PFSK-1 (cell line): ENCODE data around the gene TXNRD3.

Experiments used
- FOXP2 ChIP-seq: optimal IDR thresholded peaks from 2 replicates; pipeline ENCODE3; 2011; ENCODE audit warnings: borderline replicate concordance, control low read depth, inconsistent platforms; ENCODE audit not compliant: insufficient read depth; ENCODE audit errors: extremely low read length, extremely low read depth
- POLR2AphosphoS5 ChIP-seq: IDR thresholded peaks from 2 replicates; pipeline ENCODE4 v1.6.1; 2012; ENCODE audit warnings: low read depth, mild to moderate bottlenecking, control low read depth, low read length, moderate library complexity
- SIN3A ChIP-seq: IDR thresholded peaks from 2 replicates; pipeline ENCODE4 v1.6.1; 2012; ENCODE audit warnings: mild to moderate bottlenecking, low read length, moderate library complexity, borderline replicate concordance; ENCODE audit not compliant: insufficient read depth
- TAF1 ChIP-seq: IDR thresholded peaks from 2 replicates; pipeline ENCODE4 v1.6.1; 2012; ENCODE audit warnings: low read length, control low read depth, borderline replicate concordance; ENCODE audit not compliant: insufficient read depth
- TF ChIP-seq, protein P1 (sequence below), 2 experiments: IDR thresholded peaks; 2 replicates each; pipeline versions ENCODE4 v1.6.1 to v1.8.0; 2011 to 2012; ENCODE audit warnings: low read depth in 2 of 2, low read length in 2 of 2, control low read depth in 1 of 2, inconsistent platforms in 1 of 2, mild to moderate bottlenecking in 1 of 2, moderate library complexity in 1 of 2; ENCODE audit not compliant: insufficient read depth in 1 of 2

Gene TXNRD3

DNA sequence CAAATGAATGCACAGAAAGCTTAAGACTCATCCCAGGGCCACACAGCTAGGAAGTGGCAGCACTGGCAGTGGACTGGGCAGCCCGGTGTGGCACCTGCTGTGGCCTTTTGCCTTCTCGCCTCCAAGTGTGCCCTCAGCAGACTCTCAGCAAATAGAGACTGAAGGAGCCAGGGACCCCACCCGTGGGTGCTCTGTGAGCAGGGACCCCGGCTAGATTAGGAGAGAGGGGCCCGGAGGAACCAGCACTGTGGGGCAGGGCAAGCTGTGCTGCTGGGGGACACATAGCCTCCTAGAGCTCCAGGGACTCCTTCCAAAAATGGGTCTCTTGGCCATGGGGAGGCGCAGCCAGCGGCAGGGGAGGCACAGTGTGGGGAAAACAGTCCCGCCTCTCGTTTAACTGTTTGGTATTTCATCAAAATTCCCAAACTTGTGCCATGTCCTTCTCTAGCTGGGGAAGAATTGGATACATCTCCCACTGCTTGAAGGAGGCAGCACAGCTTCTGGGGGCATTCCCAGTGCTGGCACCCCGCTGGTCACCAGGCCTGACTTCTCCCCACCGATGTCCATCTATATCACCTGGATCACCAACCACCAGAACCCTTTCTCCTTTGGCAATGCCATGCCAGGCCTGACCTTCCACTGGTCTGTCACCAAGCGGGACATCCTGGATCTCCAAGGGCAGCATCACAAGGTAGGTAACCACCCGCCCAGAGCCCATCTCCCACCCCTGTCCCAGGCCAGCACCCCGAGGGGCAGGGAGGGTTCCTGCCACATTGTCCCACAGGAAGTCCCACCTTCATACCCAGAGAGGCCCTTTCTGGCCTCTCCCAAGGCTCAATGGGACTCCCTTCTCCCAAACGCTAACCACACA is 12.0 kb upstream of the TXNRD3 start:
- no peak for TF ChIP-seq TAF1
- TF ChIP-seq, protein P1, sequence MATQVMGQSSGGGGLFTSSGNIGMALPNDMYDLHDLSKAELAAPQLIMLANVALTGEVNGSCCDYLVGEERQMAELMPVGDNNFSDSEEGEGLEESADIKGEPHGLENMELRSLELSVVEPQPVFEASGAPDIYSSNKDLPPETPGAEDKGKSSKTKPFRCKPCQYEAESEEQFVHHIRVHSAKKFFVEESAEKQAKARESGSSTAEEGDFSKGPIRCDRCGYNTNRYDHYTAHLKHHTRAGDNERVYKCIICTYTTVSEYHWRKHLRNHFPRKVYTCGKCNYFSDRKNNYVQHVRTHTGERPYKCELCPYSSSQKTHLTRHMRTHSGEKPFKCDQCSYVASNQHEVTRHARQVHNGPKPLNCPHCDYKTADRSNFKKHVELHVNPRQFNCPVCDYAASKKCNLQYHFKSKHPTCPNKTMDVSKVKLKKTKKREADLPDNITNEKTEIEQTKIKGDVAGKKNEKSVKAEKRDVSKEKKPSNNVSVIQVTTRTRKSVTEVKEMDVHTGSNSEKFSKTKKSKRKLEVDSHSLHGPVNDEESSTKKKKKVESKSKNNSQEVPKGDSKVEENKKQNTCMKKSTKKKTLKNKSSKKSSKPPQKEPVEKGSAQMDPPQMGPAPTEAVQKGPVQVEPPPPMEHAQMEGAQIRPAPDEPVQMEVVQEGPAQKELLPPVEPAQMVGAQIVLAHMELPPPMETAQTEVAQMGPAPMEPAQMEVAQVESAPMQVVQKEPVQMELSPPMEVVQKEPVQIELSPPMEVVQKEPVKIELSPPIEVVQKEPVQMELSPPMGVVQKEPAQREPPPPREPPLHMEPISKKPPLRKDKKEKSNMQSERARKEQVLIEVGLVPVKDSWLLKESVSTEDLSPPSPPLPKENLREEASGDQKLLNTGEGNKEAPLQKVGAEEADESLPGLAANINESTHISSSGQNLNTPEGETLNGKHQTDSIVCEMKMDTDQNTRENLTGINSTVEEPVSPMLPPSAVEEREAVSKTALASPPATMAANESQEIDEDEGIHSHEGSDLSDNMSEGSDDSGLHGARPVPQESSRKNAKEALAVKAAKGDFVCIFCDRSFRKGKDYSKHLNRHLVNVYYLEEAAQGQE (IDR thresholded peaks at IDR 0.05; ENCODE audit: insufficient read depth in 1 of 2, low read depth in 2 of 2, low read length in 2 of 2) = no peak
- TF ChIP-seq POLR2AphosphoS5 = no peak
- TF ChIP-seq FOXP2 = no peak
- no peak for TF ChIP-seq SIN3A

DNA sequence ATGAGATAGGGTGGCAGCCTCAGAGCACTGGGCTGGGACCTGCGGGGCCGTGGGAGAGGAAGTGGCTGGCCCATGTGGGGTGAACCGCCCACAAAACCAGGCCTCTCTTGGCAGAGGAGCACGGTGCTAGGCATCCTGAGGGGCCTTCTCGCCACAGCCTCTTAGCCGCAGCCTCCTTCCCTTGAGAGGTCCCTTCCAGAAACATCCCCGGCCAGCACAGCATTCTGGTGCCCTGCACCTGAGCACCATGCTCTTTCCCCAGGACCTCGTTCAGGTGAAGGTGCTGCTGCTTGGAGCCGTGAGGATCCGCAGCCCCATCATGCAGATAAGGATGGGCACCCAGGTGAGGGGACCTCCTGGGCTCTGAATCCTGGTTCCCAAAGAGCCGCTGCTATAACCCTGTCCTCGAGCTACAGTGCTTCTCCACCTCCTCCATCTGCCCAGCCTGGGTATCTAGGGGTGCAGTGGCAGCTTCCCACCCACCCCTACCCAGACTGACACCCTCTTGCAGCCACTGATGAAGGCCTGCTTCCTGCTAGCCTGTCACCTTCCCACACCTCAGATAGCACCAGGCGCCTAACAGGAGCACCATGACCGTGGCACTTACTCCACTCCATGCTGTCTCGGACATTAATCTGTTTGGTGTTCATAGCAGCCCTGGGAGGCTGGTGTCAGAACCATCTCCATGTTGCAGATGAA is 11.2 kb upstream of the TXNRD3 start:
- TF ChIP-seq FOXP2 (no peak), POLR2AphosphoS5 (no peak), TAF1 (no peak), SIN3A (no peak)
- TF ChIP-seq, protein P1 (IDR thresholded peaks at IDR 0.05; ENCODE audit: insufficient read depth in 1 of 2, low read depth in 2 of 2, low read length in 2 of 2) = no peak

DNA sequence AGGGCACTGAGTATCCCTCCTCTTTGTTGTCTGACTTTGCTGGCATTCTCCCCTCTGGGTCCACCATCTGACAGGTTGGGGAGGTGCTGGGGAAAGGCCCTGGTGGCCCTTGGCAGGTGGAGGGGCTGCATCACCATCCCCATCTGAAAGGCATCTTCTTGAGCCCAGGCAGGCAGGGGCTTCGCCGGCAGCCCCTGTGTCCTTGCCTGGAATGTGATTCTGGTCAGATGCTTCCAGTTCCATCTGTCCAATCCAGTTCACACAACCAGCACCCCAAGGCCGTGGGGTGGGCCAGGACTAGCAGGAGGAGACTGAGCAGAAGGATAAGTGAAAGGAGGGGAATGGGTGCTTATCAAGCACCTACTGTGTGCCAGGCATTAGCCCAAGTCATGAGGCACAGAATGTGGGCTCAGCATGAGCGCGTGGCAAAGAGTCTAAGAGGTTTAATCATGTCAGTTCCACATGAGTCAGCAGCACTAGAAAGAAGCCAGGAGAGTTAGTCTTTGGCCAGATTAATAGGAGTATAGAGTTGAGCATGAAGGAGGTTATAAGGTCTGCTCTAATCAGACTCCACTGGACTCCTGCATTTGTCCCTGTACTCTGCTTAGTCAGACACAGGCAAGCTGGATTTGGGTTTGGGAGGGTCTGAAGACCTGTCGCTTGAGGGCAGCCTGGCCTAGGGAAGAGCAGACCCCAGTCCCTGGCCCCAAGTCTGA is 10.5 kb upstream of the TXNRD3 start:
- TF ChIP-seq TAF1 = no peak
- no peak for TF ChIP-seq POLR2AphosphoS5
- TF ChIP-seq, protein P1 (IDR thresholded peaks at IDR 0.05; ENCODE audit: insufficient read depth in 1 of 2, low read depth in 2 of 2, low read length in 2 of 2) = no peak
- no peak for TF ChIP-seq SIN3A
- no peak for TF ChIP-seq FOXP2

DNA sequence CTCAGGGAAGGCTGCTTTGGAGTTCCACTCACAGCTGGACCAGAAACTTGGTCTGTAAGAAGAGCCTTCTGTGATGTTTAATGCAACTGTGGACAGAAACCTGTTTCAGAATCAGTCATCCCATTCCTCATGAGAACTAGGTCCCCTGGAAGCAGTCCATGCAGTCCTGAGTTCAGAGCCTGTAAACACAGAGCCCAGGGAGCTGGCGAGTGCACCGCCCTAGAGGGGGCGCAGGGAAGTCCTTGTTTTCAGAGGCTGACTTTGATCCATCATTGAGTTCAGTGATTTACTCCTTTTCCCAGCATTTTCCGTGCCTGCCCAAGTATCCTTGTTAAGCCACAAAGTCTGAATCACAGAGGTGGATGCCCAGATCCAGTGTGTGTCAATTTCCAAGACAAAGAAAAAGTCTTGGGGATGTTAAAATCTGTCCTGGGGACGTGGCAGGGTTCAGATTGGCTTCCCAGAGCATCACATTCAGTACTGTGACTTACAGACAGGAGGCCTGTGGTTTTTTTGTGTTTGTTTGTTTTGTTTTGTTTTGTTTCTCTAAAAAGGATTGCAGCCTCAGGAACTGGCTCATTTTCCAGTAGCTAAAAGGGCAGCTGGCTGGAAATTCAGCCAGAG is 9.8 kb upstream of the TXNRD3 start:
- TF ChIP-seq, protein P1 (IDR thresholded peaks at IDR 0.05; ENCODE audit: insufficient read depth in 1 of 2, low read depth in 2 of 2, low read length in 2 of 2) = no peak
- TF ChIP-seq FOXP2 = no peak
